HEK293 (cell line): Measurements from ENCODE around the gene PCDHGB7.

Experiments used
- YY1 ChIP-seq: fragments of 450-650 bp; formaldehyde crosslinking; IDR thresholded peaks from 2 replicates; pipeline ENCODE4 v1.5.1; 2018; ENCODE audit warnings: missing biosample characterization, missing genetic modification characterization
- ZNF157 ChIP-seq: fragments of 450-650 bp; formaldehyde crosslinking; IDR thresholded peaks from 2 replicates; pipeline ENCODE4 v1.5.1; 2016; ENCODE audit warnings: missing biosample characterization, missing genetic modification characterization
- ZNF24 ChIP-seq: fragments of 450-650 bp; formaldehyde crosslinking; IDR thresholded peaks from 2 replicates; pipeline ENCODE4 v1.5.1; 2016; ENCODE audit warnings: missing biosample characterization, missing genetic modification characterization
- ZNF274 ChIP-seq, 2 experiments: fragments of 200-500 bp in 1 of 2; fragments of 450-650 bp in 1 of 2; sonication (Bioruptor generic) in 1 of 2; formaldehyde crosslinking in 1 of 2; IDR thresholded peaks; 2 replicates each; pipeline versions ENCODE4 v1.5.1 to v1.6.1; 2014 to 2016; ENCODE audit warnings: borderline replicate concordance in 1 of 2, inconsistent platforms in 1 of 2, low read length in 1 of 2, missing biosample characterization in 1 of 2, missing genetic modification characterization in 1 of 2
- ZNF776 ChIP-seq: fragments of 450-650 bp; formaldehyde crosslinking; IDR thresholded peaks from 2 replicates; pipeline ENCODE4 v1.5.0; 2017; ENCODE audit warnings: missing biosample characterization, missing genetic modification characterization, borderline replicate concordance
- TF ChIP-seq, protein P1 (sequence below): fragments of 450-650 bp; formaldehyde crosslinking; IDR thresholded peaks from 2 replicates; pipeline ENCODE4 v1.5.1; 2016; ENCODE audit warnings: missing biosample characterization, missing genetic modification characterization

DNA sequence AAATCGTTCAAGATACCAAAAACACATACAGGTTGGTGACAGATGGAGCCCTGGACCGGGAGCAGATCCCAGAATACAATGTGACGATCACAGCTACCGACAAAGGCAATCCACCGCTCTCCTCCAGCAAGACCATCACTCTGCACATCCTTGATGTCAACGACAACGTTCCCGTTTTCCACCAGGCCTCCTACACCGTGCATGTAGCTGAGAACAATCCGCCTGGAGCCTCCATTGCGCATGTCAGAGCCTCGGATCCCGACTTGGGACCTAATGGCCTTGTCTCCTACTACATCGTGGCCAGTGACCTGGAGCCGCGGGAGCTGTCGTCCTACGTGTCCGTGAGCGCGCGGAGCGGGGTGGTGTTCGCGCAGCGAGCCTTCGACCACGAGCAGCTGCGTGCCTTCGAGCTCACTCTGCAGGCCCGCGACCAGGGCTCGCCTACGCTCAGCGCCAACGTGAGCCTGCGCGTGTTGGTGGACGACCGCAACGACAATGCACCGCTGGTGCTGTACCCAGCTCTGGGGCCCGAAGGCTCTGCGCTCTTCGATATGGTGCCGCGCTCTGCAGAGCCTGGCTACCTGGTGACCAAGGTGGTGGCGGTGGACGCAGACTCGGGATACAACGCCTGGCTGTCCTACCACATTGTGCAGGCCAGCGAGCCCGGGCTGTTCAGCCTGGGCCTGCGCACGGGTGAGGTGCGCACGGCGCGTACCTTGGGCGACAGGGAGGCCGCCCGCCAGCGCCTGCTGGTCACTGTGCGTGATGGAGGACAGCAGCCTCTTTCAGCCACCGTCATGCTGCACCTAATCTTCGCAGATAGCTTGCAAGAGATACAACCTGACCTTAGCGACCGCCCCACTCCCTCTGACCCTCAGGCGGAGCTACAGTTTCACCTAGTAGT lies 45.7 kb upstream of the PCDHGB7 start:
- TF ChIP-seq, protein P1, sequence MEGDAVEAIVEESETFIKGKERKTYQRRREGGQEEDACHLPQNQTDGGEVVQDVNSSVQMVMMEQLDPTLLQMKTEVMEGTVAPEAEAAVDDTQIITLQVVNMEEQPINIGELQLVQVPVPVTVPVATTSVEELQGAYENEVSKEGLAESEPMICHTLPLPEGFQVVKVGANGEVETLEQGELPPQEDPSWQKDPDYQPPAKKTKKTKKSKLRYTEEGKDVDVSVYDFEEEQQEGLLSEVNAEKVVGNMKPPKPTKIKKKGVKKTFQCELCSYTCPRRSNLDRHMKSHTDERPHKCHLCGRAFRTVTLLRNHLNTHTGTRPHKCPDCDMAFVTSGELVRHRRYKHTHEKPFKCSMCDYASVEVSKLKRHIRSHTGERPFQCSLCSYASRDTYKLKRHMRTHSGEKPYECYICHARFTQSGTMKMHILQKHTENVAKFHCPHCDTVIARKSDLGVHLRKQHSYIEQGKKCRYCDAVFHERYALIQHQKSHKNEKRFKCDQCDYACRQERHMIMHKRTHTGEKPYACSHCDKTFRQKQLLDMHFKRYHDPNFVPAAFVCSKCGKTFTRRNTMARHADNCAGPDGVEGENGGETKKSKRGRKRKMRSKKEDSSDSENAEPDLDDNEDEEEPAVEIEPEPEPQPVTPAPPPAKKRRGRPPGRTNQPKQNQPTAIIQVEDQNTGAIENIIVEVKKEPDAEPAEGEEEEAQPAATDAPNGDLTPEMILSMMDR (tag by site-specific recombination): no peak
- no peak for TF ChIP-seq ZNF274 (IDR thresholded peaks at IDR 0.05; ENCODE audit: low read length)
- TF ChIP-seq ZNF274 (tag by site-specific recombination; IDR thresholded peaks at IDR 0.05; ENCODE audit: borderline replicate concordance): no peak
- no peak for TF ChIP-seq ZNF776 (tag by site-specific recombination)
- no peak for TF ChIP-seq YY1 (tag by site-specific recombination)
- no peak for TF ChIP-seq ZNF157 (tag by site-specific recombination)
- TF ChIP-seq ZNF24 (tag by site-specific recombination): no peak
